Panc1 (cell line): ENCODE data around the gene PRXL2C. TPM values are rescaled to one million over a fixed set of nuclear protein-coding genes. Genes with fewer than 3 reads are reported as not detected.

Source experiments
- ATAC-seq: fragments of 200-7000 bp; cut with Tn5 transposase; 2 replicates; pipeline ENCODE4 v1.9.1; 2020; ENCODE audit warnings: mild to moderate bottlenecking, moderate library complexity
- BruUV-seq: library from RNA; stranded (reverse); fragments of 400-500 nt; replicated peaks from 2 replicates; lab custom pipeline; 2021; lab: Mats Ljungman, UMichigan
- CTCF ChIA-PET: fragments of 300-600 bp; sonication (Branson Sonifier 250); formaldehyde crosslinking; loops from one replicate; lab custom pipeline; 2022; ENCODE audit warnings: antibody characterized with exemption; lab: Charles Lee
- POLR2A ChIA-PET: fragments of 300-600 bp; sonication (Branson Sonifier 250); formaldehyde crosslinking; loops from one replicate; lab custom pipeline; 2022; ENCODE audit warnings: antibody characterized with exemption; lab: Charles Lee
- DNase-seq: peaks from one replicate; pipeline ENCODE4 v3.0.0-alpha.2; 2010; ENCODE audit warnings: low read depth, low spot score
- H3K27ac ChIP-seq: 2 replicates; pipeline ENCODE4 v1.5.1; 2011; ENCODE audit warnings: mild to moderate bottlenecking, low read length, inconsistent platforms
- H3K27me3 ChIP-seq: fragments of 200-500 bp; sonication (Bioruptor generic); 2 replicates; pipeline ENCODE4 v1.6.0; 2014; ENCODE audit warnings: low read length, inconsistent platforms; ENCODE audit not compliant: control insufficient read depth, insufficient read depth
- H3K36me3 ChIP-seq: fragments of 200-500 bp; sonication (Bioruptor generic); 2 replicates; pipeline ENCODE4 v1.5.1; 2014; ENCODE audit warnings: inconsistent platforms, mild to moderate bottlenecking, low read length, moderate library complexity; ENCODE audit not compliant: control insufficient read depth, insufficient read depth
- H3K4me1 ChIP-seq: 2 replicates; pipeline ENCODE4 v1.5.1; 2011; ENCODE audit warnings: inconsistent platforms, mild to moderate bottlenecking, low read length, moderate library complexity; ENCODE audit not compliant: control insufficient read depth, insufficient read depth
- H3K4me3 ChIP-seq, 2 experiments: 2 replicates each; pipeline ENCODE4 v1.5.1; 2011 to 2012; ENCODE audit warnings: low read depth in 2 of 2, low read length in 2 of 2, mild to moderate bottlenecking in 2 of 2, inconsistent platforms in 1 of 2, moderate library complexity in 1 of 2
- H3K9me3 ChIP-seq: fragments of 200-500 bp; sonication (Bioruptor generic); 2 replicates; pipeline ENCODE4 v1.5.1; 2014; ENCODE audit warnings: low read depth, mild to moderate bottlenecking, inconsistent platforms, low read length, moderate library complexity; ENCODE audit not compliant: control insufficient read depth, insufficient read depth
- POLR2AphosphoS5 ChIP-seq: IDR thresholded peaks from 2 replicates; pipeline ENCODE4 v1.6.1; 2012; ENCODE audit warnings: mild to moderate bottlenecking, low read depth, low read length, moderate library complexity
- SIN3A ChIP-seq: IDR thresholded peaks from 2 replicates; pipeline ENCODE4 v1.6.1; 2012; ENCODE audit warnings: low read depth, mild to moderate bottlenecking, low read length, moderate library complexity, borderline replicate concordance; ENCODE audit not compliant: insufficient read depth
- TCF7L2 ChIP-seq: IDR thresholded peaks from 2 replicates; pipeline ENCODE4 v1.6.1; 2011; ENCODE audit warnings: mild to moderate bottlenecking, low read depth, low read length, inconsistent platforms
- in situ Hi-C: cut with HindIII; loops from 2 replicates; pipeline ENCODE4 v1.10.0; 2016; ENCODE audit warnings: low sequenced_read_pairs, low pct_unique_long_range_greater_than_20kb
- intact Hi-C: fragments of 100-400 bp; cut with micrococcal nuclease; formaldehyde crosslinking; loops from one replicate; pipeline ENCODE4 v1.10.0; 2022; ENCODE audit not compliant: unreplicated experiment
- total RNA-seq: library from RNA; stranded (reverse); gene quantifications from one replicate; pipeline ENCODE4 v1.2.1, GENCODE V29; 2021; ENCODE audit not compliant: unreplicated experiment
- TF ChIP-seq, protein P1 (sequence below): fragments of 450-650 bp; IDR thresholded peaks from 2 replicates; pipeline ENCODE4 v1.5.1; 2017; ENCODE audit warnings: mild to moderate bottlenecking
- TF ChIP-seq, protein P2 (sequence below), 2 experiments: IDR thresholded peaks; 2 replicates each; pipeline ENCODE4 v1.6.1; 2011 to 2012; ENCODE audit warnings: low read depth in 2 of 2, control low read depth in 1 of 2, low read length in 1 of 2, mild to moderate bottlenecking in 1 of 2, moderate library complexity in 1 of 2; ENCODE audit not compliant: insufficient read depth in 1 of 2

The PRXL2C gene
- total RNA-seq, 1 experiment from 2014 or later: 14.0 TPM

DNA sequence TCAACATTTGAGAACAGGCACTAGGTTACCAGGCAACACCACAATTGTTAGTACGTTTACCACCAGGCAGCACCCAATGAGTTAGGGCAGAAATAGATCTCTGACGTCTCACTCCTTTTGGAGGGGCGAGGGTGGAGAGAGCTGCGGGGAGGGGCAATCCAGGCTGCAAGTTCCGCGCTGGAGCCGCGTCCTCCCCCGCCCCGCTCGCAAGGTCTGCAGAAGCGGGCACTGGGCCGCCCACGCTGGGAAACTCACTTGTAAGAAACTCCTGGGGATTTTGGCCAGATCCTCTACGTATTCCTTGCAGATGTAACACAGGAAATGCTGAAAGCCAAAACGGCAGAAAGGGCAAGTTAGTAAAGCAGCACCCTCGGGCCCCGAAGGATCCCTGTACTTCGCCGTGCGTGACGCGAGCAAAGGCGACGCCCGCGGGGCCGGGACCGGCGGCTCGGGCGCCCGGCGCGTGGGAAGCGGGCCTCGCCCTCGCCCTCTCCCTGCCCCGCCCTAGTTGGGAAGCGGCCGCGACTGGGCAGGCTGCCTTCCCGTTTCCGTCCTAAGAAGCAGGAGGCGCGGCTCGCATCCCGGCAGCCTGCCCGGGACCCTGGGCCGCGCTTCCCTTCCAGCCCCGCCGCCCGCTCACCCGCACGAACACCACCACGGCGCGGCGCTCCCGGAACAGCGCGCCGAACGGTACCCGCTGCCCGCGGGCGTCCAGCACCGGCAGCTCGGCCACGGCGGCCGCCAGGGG lies 493 bp downstream of the PRXL2C start:
- in situ Hi-C loops (no loop called here), intact Hi-C loops (no loop called here)
- BruUV-seq: no TSS peak
- Histone ChIP-seq H3K9me3 (no peaks in the 10 kb centered on the region), H3K4me1 (peaks cover 2% of the 10 kb centered on the region; the same call in 1 of the 2 replicates), H3K36me3 (no peaks in the 10 kb centered on the region), H3K27me3 (no peaks in the 10 kb centered on the region), H3K4me3 (peak overlapping the region; percentile 62 to 77), H3K27ac (peak overlapping the region; percentile 54)
- ChIA-PET CTCF (no interaction called here), POLR2A (no interaction called here)
- DNase-seq (no peak), ATAC-seq (peak; percentile 83)
- no peak for TF ChIP-seq TCF7L2
- TF ChIP-seq SIN3A: no peak
- TF ChIP-seq, protein P1, sequence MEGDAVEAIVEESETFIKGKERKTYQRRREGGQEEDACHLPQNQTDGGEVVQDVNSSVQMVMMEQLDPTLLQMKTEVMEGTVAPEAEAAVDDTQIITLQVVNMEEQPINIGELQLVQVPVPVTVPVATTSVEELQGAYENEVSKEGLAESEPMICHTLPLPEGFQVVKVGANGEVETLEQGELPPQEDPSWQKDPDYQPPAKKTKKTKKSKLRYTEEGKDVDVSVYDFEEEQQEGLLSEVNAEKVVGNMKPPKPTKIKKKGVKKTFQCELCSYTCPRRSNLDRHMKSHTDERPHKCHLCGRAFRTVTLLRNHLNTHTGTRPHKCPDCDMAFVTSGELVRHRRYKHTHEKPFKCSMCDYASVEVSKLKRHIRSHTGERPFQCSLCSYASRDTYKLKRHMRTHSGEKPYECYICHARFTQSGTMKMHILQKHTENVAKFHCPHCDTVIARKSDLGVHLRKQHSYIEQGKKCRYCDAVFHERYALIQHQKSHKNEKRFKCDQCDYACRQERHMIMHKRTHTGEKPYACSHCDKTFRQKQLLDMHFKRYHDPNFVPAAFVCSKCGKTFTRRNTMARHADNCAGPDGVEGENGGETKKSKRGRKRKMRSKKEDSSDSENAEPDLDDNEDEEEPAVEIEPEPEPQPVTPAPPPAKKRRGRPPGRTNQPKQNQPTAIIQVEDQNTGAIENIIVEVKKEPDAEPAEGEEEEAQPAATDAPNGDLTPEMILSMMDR: peak; percentile 35; the same call in 1 of the 2 replicates

DNA sequence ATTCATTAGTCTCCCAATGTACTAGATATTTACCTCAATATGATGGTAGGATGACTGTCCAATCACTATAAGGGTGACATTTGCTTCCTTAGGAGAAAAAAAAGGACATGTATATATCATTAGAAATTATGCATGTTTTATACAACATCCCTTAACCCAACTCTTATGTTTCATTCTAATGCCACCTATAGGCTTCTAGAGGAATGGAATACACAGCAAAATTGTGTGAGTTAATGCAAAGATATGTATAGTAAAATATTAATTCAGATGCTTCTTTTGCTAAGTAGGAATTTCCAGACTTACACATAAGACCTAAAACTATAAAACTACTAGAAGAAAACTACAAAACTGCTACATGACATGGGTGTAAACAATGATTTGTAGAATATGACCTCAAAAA lies 3.5 kb downstream of the PRXL2C start:
- Histone ChIP-seq H3K9me3 (no peaks in the 10 kb centered on the region), H3K4me3 (no peak overlapping the region), H3K4me1 (peaks cover 2% of the 10 kb centered on the region; the same call in 1 of the 2 replicates), H3K36me3 (no peaks in the 10 kb centered on the region; the same call in 1 of the 2 replicates), H3K27ac (no peak overlapping the region), H3K27me3 (no peaks in the 10 kb centered on the region)
- in situ Hi-C loops (no loop called here), intact Hi-C loops (no loop called here)
- DNase-seq (no peak), ATAC-seq (no peak)
- POLR2A ChIA-PET: no interaction called here
- no peak for TF ChIP-seq SIN3A
- TF ChIP-seq, protein P1: peak; percentile 48; the same call in 1 of the 2 replicates
- TF ChIP-seq, protein P2, sequence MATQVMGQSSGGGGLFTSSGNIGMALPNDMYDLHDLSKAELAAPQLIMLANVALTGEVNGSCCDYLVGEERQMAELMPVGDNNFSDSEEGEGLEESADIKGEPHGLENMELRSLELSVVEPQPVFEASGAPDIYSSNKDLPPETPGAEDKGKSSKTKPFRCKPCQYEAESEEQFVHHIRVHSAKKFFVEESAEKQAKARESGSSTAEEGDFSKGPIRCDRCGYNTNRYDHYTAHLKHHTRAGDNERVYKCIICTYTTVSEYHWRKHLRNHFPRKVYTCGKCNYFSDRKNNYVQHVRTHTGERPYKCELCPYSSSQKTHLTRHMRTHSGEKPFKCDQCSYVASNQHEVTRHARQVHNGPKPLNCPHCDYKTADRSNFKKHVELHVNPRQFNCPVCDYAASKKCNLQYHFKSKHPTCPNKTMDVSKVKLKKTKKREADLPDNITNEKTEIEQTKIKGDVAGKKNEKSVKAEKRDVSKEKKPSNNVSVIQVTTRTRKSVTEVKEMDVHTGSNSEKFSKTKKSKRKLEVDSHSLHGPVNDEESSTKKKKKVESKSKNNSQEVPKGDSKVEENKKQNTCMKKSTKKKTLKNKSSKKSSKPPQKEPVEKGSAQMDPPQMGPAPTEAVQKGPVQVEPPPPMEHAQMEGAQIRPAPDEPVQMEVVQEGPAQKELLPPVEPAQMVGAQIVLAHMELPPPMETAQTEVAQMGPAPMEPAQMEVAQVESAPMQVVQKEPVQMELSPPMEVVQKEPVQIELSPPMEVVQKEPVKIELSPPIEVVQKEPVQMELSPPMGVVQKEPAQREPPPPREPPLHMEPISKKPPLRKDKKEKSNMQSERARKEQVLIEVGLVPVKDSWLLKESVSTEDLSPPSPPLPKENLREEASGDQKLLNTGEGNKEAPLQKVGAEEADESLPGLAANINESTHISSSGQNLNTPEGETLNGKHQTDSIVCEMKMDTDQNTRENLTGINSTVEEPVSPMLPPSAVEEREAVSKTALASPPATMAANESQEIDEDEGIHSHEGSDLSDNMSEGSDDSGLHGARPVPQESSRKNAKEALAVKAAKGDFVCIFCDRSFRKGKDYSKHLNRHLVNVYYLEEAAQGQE (IDR thresholded peaks at IDR 0.05; ENCODE audit: insufficient read depth in 1 of 2, low read depth in 2 of 2, low read length in 1 of 2): no peak
- TF ChIP-seq TCF7L2: no peak
- TF ChIP-seq POLR2AphosphoS5: no peak
- no TSS peak for BruUV-seq
- CTCF ChIA-PET: interaction anchor here (0.6 kb wide), 1 partner anchor 216 kb away, joined by 3 read pairs; no protein-coding TSS in a partner anchor
